Breast epithelium (tissue), 4 donors: Measurements from ENCODE around the gene HEXD. TPM values are rescaled to one million over a fixed set of nuclear protein-coding genes. Genes with fewer than 3 reads are reported as not detected.
"Not testable (repeated sequence)": the region's sequence is repeated elsewhere in the genome, so short reads cannot be mapped to it uniquely, and the experiment has no call there.

Experiments
- DNase-seq, 2 donors: peaks; one replicate each; pipeline ENCODE4 v3.0.0-alpha.2; 2019; ENCODE audit warnings: low spot score in 2 of 2
- H3K27ac ChIP-seq, 2 donors: fragments of 200-600 bp; sonication (generic) in 1 of 2; one replicate each; pipeline ENCODE4 v1.5.1; 2016 to 2019; ENCODE audit warnings: mild to moderate bottlenecking in 1 of 2
- H3K27me3 ChIP-seq, 2 donors: fragments of 200-600 bp; sonication (generic) in 1 of 2; one replicate each; pipeline versions ENCODE4 v1.5.1 to v1.6.0; 2017 to 2019; ENCODE audit warnings: control low read depth in 1 of 2, mild to moderate bottlenecking in 1 of 2
- H3K36me3 ChIP-seq: fragments of 200-600 bp; one replicate; pipeline ENCODE4 v1.5.1; 2019
- H3K4me1 ChIP-seq, 2 donors: fragments of 200-600 bp; sonication (generic); one replicate each; pipeline ENCODE4 v1.5.1; 2016 to 2019; ENCODE audit warnings: control low read depth in 1 of 2
- H3K4me3 ChIP-seq, 3 donors: fragments of 200-600 bp; sonication (generic); 1 replicate in 2 of 3; 2 replicates in 1 of 3; pipeline ENCODE4 v1.5.1; 2016 to 2019; ENCODE audit warnings: mild to moderate bottlenecking in 3 of 3, moderate library complexity in 2 of 3
- H3K9me3 ChIP-seq, 2 donors: fragments of 200-600 bp; sonication (generic) in 1 of 2; one replicate each; pipeline ENCODE4 v1.5.1; 2016 to 2019; ENCODE audit warnings: control low read depth in 1 of 2
- POLR2A ChIP-seq: fragments of 450-650 bp; IDR thresholded peaks from one replicate; pipeline ENCODE4 v1.6.1; 2016; ENCODE audit warnings: antibody characterized with exemption, mild to moderate bottlenecking, moderate library complexity
- POLR2AphosphoS5 ChIP-seq, 3 donors: sonication (generic); formaldehyde crosslinking; IDR thresholded peaks; one replicate each; pipeline ENCODE4 v1.6.1; 2017; ENCODE audit warnings: antibody characterized with exemption in 3 of 3
- intact Hi-C: fragments of 100-400 bp; cut with DNase I; formaldehyde crosslinking; loops from one replicate; pipeline ENCODE4 v1.15.1; 2023; ENCODE audit warnings: low total_unique reads
- total RNA-seq, 3 donors: library from RNA; depleted of rRNA; stranded (reverse); fragments of >200 nt; gene quantifications; one replicate each; pipeline ENCODE4 v1.1.0, GENCODE V29; 2016
- TF ChIP-seq, protein P1 (sequence below), 3 donors: fragments of 450-650 bp; IDR thresholded peaks; one replicate each; pipeline ENCODE4 v1.5.1; 2016 to 2017; ENCODE audit warnings: antibody characterized with exemption in 3 of 3, mild to moderate bottlenecking in 3 of 3, moderate library complexity in 3 of 3

Gene HEXD
- total RNA-seq, 3 donors from 2014 or later: 48.2 to 157 (median 68.2) TPM

DNA sequence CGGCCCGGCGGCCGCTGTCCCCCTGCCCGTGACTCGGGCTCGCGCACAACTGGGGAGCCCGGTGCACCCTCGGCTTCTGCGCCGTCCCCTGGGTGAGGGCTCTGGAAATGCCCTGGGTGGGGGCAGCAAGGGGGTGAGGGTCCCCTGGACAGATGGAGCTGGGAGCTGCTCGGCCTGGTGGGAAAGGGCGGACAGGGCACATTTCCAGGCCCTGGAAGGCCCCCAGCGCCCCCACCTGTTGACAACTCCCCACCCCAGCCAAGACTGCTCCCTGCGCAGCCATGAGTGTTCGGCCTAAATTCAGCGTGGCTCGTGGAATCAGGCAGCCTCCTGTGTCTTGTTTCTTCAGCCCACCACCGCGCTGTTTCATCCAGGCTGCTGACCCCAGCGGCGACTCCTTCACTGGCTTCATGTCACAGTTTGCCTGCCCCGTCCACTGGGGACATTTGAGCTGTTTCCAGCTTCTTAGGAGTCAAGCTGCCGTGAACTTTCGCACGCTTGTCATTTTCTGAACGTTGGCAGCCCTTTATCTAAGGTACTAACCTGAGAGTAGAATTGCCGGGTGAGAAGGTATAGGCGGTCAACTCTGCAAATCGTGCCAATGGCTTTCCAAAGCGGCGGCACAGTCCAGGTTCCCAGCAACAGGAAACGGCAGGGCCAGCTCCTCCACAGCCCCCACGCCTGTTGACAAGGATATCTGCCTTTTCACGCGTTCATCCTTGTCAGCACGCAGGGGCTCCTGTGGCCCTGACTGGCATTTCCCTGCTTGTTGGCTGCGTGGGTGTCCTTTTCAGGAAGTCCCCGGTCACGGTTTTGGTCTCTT is 45.7 kb upstream of the HEXD start:
- Histone ChIP-seq H3K36me3 (no peaks in the 10 kb centered on the region), H3K4me3 (peak overlapping the region in 1 of 3 donors; percentile 58), H3K9me3 (no peaks in the 10 kb centered on the region), H3K27me3 (peaks cover 12 to 64% of the 10 kb centered on the region in 2 donors), H3K4me1 (peaks cover 7 to 10% of the 10 kb centered on the region in 2 donors), H3K27ac (no peak overlapping the region)
- DNase-seq: no peak
- TF ChIP-seq, protein P1, sequence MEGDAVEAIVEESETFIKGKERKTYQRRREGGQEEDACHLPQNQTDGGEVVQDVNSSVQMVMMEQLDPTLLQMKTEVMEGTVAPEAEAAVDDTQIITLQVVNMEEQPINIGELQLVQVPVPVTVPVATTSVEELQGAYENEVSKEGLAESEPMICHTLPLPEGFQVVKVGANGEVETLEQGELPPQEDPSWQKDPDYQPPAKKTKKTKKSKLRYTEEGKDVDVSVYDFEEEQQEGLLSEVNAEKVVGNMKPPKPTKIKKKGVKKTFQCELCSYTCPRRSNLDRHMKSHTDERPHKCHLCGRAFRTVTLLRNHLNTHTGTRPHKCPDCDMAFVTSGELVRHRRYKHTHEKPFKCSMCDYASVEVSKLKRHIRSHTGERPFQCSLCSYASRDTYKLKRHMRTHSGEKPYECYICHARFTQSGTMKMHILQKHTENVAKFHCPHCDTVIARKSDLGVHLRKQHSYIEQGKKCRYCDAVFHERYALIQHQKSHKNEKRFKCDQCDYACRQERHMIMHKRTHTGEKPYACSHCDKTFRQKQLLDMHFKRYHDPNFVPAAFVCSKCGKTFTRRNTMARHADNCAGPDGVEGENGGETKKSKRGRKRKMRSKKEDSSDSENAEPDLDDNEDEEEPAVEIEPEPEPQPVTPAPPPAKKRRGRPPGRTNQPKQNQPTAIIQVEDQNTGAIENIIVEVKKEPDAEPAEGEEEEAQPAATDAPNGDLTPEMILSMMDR (IDR thresholded peaks at IDR 0.05): no peak
- no peak for TF ChIP-seq POLR2A
- TF ChIP-seq POLR2AphosphoS5 (IDR thresholded peaks at IDR 0.05): no peak
- intact Hi-C loops: loop anchor here (1.0 kb wide), 1 partner anchor 15 kb away; no protein-coding TSS in a partner anchor

DNA sequence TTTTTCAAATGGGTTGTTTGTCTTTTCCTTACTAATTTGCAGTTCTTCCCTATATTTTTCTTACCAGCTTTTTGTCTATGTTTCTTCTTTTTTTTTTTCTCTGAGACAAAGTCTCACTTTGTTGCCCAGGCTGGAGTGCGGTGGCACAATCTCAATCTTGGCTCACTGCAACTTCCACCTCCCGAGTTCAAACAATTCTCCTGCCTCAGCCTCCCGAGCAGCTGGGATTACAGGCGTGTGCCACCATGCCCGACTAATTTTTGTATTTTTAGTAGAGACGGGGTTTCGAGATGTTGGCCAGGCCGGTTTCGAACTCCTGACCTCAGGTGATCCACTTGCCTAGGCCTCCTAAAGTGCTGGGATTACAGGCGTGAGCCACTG is 45.1 kb upstream of the HEXD start:
- H3K4me3 ChIP-seq, DNase-seq, H3K36me3 ChIP-seq, H3K9me3 ChIP-seq, intact Hi-C loops, H3K27ac ChIP-seq: not testable (repeated sequence)
- Histone ChIP-seq H3K27me3 (peaks cover 9 to 64% of the 10 kb centered on the region in 2 donors), H3K4me1 (peaks cover 7 to 10% of the 10 kb centered on the region in 2 donors)

DNA sequence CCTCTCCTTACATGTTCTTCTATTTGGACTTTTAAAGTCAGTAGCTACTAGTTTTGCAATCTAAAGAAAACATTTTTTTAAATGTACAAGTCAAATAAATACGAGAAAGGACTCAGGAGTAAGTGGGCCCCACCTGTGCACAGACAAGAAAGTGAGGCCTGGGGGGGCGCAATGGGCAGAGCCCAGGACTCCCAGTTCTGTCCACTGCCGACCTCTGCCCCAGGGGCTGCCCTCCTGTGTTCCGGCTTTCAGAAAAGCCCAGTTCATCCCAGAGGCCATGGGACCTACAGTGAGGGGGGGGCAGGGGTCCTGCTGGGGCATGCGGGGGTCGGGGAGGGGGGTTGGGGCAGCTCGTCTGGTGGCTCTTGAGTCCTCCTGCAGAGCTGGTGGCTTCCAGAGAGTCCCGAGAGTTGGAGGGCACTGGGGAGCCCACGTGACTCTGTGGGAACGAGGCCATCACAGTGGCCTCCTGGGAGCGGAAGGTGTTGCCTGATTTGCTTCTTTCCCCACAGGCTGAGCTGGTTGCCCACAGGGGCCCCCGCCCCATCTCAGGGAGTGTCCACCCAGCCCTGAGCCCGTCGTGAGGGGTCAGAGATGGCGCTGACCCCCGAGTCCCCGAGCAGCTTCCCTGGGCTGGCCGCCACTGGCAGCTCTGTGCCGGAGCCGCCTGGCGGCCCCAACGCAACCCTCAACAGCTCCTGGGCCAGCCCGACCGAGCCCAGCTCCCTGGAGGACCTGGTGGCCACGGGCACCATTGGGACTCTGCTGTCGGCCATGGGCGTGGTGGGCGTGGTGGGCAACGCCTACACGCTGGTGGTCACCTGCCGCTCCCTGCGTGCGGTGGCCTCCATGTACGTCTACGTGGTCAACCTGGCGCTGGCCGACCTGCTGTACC is 44.2 kb upstream of the HEXD start:
- no peaks in the 10 kb centered on the region for H3K36me3 ChIP-seq
- H3K9me3 ChIP-seq: no peaks in the 10 kb centered on the region
- H3K27ac ChIP-seq: no peak overlapping the region
- no peak for TF ChIP-seq POLR2AphosphoS5 (IDR thresholded peaks at IDR 0.05)
- TF ChIP-seq POLR2A: no peak
- TF ChIP-seq, protein P1 (IDR thresholded peaks at IDR 0.05): no peak
- DNase-seq: no peak
- no peak overlapping the region for H3K4me3 ChIP-seq
- intact Hi-C loops: no loop called here
- peaks cover 7 to 10% of the 10 kb centered on the region in 2 donors for H3K4me1 ChIP-seq
- H3K27me3 ChIP-seq: peaks cover 9 to 72% of the 10 kb centered on the region in 2 donors

DNA sequence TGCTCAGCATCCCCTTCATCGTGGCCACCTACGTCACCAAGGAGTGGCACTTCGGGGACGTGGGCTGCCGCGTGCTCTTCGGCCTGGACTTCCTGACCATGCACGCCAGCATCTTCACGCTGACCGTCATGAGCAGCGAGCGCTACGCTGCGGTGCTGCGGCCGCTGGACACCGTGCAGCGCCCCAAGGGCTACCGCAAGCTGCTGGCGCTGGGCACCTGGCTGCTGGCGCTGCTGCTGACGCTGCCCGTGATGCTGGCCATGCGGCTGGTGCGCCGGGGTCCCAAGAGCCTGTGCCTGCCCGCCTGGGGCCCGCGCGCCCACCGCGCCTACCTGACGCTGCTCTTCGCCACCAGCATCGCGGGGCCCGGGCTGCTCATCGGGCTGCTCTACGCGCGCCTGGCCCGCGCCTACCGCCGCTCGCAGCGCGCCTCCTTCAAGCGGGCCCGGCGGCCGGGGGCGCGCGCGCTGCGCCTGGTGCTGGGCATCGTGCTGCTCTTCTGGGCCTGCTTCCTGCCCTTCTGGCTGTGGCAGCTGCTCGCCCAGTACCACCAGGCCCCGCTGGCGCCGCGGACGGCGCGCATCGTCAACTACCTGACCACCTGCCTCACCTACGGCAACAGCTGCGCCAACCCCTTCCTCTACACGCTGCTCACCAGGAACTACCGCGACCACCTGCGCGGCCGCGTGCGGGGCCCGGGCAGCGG is 43.4 kb upstream of the HEXD start:
- H3K4me1 ChIP-seq: peaks cover 7 to 10% of the 10 kb centered on the region in 2 donors
- TF ChIP-seq POLR2AphosphoS5 (IDR thresholded peaks at IDR 0.05): no peak
- TF ChIP-seq, protein P1 (IDR thresholded peaks at IDR 0.05): no peak
- no peak for TF ChIP-seq POLR2A
- peaks cover 9 to 69% of the 10 kb centered on the region in 2 donors for H3K27me3 ChIP-seq
- H3K9me3 ChIP-seq: no peaks in the 10 kb centered on the region
- DNase-seq: no peak
- H3K36me3 ChIP-seq: no peaks in the 10 kb centered on the region
- H3K4me3 ChIP-seq: no peak overlapping the region
- intact Hi-C loops: no loop called here
- no peak overlapping the region for H3K27ac ChIP-seq

DNA sequence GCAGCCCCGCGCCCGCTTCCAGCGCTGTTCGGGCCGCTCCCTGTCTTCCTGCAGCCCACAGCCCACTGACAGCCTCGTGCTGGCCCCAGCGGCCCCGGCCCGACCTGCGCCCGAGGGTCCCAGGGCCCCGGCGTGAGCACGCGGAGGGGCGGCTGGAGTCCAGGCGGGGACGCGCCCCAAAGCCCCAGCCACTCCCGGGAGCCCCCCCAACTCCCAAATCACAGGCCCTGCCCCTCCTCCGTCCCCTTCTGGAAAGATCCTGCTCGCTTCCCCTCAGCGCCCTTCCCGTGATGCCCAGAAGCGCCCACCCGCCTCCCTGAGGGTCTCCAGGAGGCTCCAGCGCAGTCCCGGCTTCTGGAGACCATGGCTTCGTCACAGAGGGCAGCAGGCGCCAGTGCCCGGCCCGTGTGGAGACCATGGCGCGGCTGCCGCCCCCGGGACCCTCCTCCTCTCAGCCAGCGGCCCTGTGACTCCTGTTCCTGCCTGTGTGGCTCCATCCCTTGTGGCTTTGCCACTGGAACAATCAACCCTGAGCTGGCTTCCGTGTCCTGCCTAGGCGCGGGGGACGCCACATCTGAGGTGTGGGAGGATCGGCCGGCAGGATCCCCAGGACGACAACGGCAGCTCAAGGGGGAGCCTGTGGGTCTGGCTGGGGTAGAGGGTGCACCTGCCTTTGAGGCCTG is 42.6 kb upstream of the HEXD start:
- Histone ChIP-seq H3K27me3 (peaks cover 9 to 70% of the 10 kb centered on the region in 2 donors), H3K4me3 (no peak overlapping the region), H3K36me3 (no peaks in the 10 kb centered on the region), H3K27ac (no peak overlapping the region), H3K4me1 (peaks cover 7 to 10% of the 10 kb centered on the region in 2 donors), H3K9me3 (no peaks in the 10 kb centered on the region)
- intact Hi-C loops: no loop called here
- TF ChIP-seq, protein P1 (IDR thresholded peaks at IDR 0.05): no peak
- TF ChIP-seq POLR2AphosphoS5 (IDR thresholded peaks at IDR 0.05) (no peak), POLR2A (no peak)
- no peak for DNase-seq
